GM19043 (cell line): ENCODE results near the gene PPME1.
"Not testable (repeated sequence)": the region's sequence is repeated elsewhere in the genome, so short reads cannot be mapped to it uniquely, and the experiment has no call there.

Source experiments
- ATAC-seq: cut with Tn5 transposase; IDR thresholded peaks from one replicate; pipeline ENCODE4 v1.9.1; 2021; ENCODE audit warnings: low read depth; ENCODE audit not compliant: unreplicated experiment

PPME1 gene, protein sequence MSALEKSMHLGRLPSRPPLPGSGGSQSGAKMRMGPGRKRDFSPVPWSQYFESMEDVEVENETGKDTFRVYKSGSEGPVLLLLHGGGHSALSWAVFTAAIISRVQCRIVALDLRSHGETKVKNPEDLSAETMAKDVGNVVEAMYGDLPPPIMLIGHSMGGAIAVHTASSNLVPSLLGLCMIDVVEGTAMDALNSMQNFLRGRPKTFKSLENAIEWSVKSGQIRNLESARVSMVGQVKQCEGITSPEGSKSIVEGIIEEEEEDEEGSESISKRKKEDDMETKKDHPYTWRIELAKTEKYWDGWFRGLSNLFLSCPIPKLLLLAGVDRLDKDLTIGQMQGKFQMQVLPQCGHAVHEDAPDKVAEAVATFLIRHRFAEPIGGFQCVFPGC

DNA sequence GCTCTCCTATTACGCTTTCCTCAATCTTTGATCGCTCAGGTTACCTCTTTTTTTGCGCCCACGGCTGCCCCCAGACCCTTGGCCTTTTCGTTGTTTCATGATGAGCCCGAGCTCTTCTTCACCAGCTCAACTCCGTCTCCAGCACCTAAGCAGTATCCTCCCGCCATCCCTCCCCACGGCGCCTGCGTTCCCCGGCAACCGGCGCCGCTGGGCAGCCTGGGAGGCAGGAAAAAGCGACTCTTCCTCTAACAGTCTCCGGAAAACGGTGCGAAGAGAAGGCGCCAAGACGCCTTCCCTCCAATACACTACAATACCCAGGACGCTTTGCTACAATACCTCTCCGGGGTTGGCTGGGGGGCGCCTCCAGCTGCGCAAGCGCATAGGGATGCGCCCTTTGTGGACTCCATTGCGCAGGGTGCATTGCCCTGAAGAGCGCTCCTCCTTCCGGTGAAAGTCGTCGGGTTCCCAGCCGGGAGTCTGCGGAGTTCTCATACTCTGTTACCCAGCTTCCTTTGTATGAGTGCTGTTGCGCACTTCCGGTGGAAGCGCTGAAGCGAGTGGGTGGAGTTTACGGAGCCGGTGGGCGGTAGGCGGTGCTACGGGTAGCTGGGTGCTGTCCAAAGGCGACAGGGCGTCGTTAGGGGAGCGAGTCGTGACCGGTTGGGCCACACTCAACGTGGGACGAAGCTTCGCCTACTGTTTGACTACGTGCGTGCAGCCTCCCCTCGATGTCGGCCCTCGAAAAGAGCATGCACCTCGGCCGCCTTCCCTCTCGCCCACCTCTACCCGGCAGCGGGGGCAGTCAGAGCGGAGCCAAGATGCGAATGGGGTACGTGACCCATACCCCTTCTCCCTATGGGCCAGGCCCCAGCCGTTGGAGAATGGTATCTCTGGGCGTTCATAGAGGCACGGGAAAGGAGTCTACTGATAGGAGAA lies at the start of gene PPME1, which contains the start of gene C2CD3:
Gene PPME1, plus strand, starts transcription at position 596 of the 936 bp plus-strand sequence. Its CDS starts 133 bp downstream, at position 729.
Gene C2CD3, minus strand, starts transcription at position 309 of the 936 bp plus-strand sequence. Its CDS starts 210 bp downstream, at position 99.
- ATAC-seq, result peak; percentile 93

DNA sequence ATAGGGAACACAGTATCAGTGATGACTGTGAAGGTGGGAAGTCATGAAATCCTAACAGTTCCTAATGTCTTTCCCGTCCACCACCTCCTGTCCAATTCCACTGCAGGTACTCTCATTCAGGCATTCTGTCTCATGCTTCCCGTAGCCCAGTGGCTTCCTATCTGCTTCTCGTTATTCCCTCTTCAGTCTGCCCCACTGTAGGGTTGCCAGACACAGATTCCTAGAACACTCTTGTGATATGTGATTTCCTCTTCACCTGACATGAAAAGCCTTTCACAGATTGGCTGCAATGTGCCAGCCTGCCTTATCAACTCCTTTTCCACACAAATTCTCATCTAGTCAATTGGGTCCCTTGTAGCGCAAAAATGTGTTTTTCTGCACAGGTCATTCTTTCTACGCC lies 49.3 kb upstream of the PPME1 start:
- no peak for ATAC-seq

DNA sequence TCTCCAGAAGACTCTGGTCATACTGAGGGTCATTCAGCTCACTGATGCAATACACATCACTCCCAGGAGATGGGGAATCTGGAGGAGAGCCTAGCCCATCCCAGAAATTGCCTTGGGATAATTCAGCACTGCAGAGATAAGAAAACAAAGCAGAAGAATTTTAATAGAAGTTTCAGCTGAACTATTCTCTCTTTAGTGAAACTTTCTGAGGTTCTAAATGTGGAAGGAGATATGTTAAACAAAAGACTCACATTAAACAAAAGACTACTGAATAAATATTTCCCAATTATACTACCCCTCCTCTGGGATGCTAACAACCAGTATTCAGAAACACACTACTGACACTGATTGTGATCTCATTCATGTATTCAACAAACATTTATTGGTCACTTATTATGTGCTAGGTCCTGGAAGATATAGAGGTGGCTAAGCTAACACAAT lies 48.1 kb upstream of the PPME1 start:
- ATAC-seq, result no peak

DNA sequence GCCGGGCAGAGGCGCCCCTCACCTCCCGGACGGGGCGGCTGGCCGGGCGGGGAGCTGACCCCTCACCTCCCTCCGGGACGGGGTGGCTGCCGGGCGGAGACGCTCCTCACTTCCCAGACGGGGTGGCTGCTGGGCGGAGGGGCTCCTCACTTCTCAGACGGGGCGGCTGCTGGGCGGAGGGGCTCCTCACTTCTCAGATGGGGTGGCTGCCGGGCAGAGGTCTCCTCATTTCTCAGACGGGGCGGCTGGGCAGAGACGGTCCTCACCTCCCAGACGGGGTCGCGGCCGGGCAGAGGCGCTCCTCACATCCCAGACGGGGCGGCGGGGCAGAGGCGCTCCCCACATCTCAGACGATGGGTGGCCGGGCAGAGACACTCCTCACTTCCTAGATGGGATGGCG lies 42.0 kb upstream of the PPME1 start:
- not testable (repeated sequence) for ATAC-seq

DNA sequence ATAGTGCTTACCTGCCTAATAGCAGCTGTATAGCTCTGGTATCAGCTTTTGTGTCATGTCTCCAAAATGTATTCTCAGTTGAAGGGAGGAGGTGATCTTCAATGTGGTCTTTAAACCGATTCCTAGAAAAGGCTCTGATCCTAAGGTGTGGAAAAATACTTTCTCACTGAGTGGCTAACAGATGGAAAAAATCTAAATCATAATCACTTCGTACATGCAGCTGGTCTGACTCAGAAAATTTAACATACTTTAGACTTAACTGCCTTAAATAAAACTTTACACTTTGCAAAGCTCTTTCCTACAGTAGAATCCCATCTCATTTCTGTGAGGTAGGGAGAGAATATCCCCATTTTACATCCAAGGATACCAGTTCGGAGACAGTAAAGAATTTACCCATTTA lies 38.3 kb upstream of the PPME1 start:
- ATAC-seq, result no peak

DNA sequence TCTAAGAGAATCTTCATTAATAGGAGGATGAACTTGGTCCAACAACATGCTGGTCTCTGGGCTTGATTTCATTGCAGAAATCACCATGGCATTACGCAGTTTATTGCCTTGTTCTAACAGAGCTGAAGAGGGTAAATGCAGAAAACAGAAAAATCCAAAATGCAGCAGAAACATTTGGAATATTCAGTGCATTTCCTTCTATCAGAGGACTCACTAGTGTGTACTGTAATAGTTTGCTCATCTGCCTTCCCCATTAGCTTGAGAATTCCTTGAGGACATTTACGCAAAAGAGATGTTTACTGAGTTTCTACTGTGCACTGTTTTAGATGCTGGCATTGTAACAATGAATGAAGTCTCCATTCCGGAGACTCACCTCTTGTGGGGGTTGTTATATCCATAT lies 37.7 kb upstream of the PPME1 start:
- ATAC-seq, result no peak

DNA sequence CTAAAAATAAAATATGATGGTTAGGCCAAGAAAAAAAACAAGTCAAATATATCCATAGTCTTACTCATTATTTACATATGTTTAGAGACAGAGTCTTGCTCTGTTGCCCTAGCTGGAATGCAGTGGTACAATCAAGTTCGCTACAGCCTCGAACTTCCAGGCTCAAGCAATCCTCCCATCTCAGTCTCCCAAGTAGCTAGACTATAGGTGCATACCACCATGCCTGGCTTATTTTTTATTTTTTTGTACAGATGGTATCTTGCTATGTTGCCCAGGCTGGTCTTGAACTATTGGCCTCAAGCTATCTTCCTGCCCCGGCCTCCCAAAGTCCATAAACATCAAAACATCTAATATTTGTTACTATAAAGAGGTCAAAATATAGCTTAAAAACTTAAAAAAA lies 36.4 kb upstream of the PPME1 start:
- ATAC-seq, result no peak

DNA sequence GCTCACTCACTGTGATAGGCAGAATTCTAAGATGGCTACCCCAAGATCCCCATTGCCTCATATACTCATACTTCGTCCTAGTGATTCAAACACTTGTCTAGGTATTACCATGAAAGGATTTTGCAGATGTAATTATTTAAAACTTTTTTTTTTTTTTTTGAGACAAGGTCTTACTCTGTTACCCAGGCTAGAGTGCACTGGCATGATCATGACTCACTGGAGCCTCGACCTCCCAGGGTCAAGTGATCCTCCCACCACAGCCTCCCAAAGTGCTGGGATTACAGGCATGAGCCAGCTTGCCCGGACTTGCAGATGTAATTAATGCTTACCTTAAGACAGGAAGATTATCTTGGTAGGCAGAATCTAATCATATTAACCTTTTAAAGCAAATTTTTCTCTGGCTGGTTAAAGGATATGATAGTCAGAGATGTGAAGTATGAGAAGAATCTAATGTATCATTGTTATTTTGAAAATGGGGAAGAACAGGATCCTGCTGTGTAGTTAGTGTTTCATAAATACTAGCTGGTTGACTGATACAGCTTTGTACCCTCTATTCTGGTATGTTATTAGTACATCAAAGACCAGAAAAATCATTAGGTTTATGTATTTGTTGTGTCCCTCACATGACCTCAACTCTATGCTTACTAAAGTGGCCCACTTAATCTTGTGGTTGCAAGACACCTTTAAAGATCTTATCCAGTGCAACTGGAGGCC lies 35.8 kb upstream of the PPME1 start:
- ATAC-seq, result no peak

DNA sequence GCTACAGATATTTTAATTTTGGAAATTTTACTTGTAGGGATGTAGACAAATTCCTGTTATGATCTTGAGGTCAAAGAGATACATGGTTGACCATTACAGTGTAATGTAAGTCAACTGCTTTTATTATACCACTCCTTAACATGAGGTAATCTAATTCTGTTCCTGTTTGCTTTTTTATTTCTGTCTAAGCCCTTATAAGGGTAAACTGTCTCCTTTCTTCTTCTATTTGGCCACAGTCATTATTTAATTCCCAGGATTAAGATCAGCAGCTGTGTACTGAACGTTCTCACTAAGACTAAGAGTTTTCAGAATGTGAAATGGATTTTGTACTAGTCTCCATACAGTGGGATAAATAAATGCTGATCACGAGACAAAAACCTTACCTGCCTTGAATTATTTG lies 33.1 kb upstream of the PPME1 start:
- ATAC-seq, result no peak

DNA sequence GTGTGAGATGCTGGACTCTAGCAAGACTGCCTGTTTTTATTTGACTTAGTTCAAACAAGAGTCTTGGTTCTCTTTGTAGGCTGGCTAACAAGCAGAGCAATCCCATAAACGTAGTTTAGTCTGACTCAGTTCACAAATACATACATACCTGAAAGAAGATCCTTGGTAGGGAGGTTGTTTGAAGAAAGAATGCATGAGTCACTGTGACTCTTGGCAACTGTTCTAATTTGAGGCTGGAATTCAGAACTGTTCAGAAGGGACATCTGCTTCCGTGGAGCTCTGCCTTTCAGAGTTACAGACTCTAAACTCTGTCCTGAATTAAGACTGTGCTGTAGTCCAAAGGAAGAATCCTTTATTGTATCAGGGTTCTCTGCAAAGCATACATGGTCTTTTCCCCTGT lies 32.5 kb upstream of the PPME1 start:
- no peak for ATAC-seq

DNA sequence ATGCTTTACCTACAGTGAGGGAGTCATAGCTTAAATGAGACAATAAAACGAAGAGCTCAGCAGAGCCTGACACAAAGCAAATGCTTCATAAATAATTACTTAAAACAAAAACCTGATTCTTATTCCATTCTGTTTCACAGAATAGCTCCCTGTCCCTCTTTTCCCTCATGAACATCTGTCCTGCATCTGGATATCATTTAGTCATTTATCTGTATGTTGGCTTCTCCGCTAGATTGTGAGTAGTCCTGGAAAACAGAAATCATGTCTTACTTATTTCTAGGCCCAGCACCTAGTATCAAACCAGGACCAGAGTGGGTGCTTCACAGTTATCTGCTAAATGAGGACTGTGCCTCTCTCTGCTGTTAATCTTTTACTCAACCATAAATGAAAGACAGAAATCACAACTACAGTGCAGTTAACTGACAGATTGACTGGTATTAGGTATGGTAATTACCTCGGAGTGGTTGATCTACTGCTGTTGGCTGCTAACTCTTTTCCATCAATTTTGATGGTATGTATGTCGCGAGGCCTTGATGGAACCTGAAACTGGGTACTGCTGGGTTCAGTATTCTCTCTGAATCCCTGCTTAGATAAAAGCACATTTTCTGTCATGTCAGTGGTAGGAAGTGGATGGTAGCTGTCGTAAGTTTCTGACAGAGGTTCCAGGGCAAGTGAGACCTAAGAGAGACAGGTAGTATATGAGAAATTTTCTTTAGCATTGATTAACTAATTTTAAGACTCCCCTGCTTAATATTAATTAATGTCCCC lies 31.8 kb upstream of the PPME1 start:
- no peak for ATAC-seq

DNA sequence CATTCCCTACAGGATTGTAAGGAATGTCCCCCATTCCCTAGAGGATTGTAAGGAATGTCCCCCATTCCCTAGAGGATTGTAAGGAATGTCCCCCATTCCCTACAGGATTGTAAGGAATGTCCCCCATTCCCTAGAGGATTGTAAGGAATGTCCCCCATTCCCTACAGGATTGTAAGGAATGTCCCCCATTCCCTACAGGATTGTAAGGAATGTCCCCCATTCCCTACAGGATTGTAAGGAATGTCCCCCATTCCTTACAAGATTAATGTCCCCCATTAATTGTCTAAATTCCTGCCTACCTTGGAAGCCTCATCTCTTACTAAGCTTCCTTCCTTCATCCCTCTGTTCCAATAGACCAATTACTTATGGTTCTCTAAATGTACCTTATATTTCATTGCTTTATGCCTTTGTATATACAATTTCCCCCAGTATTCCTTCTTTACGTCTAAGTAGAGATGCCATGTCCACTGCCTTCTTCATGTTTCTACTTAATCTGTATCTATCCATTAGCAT lies 31.1 kb upstream of the PPME1 start:
- not testable (repeated sequence) for ATAC-seq

DNA sequence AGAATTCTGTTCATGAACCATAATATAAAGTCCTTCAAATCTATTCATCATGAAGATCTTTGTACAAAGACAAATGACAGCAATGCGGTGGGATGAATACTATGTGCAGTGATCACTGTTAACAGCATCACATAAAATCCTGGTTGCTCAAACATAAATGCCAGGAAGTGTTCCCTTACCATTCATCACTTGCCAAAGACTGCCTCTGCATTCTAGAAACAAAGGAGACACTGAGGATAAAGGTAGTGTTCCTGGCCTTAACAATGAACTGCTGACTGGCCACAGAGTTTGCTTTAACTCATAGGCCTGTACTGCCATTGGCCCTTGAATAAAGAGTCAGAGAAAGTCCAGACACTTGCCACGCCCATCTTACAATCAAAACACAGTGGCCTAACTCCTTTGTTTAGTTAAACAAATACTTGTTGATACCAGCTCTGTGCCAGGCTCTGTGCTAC lies 29.8 kb upstream of the PPME1 start:
- no peak for ATAC-seq

DNA sequence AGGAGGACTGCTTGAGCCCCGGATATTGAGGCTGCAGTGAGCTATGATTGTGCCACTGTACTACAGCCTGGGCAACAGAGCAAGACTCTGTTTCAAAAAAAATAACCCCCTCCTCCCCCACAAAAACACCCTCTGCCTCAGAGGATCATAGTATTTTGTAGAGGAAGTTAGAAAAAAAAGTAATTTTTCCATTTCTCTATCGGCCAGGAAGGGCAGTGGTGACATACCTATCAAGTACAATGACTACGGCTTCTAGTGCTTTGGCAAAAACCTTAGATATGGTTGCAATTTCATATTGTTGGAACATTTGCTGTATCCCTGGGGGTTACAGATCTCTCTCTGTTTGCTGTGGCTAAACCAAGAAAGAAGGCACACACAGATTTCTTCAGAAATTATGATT lies 29.2 kb upstream of the PPME1 start:
- ATAC-seq, result no peak

DNA sequence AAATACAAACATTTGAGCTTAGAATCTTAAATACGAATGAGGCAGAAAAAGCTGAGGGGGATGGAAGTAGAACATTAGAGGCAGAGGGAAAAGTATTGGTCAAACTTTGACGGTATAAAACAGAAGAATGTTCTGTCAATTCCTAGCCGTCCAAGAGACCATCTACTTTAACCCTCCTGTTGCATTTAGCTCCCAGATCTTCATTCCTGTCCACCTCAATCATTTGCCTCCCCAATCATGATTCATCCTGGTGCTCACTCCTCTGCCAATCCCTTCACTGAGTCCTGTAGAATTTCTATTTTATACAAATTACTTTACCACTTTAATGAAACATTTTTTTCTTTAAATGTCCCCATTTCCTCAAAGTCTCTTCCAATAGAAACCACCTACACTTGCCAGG lies 28.5 kb upstream of the PPME1 start:
- ATAC-seq, result no peak

DNA sequence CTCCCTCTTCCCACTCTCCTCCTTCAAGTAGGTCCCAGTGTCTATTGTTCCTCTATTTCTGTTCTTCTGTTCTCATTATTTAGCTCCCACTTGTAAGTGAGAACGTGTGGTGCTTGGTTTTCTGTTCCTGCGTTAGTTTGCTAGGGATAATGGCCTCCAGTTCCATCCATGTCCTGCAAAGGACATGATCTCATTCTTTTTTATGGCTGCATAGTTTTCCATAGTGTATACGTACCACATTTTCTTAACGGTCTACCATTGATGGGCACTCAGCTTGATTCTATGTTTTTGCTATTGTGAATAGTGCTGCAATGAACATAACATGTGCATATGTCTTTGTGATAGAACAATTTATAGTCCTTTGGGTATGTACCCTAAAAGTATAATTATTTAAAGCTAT lies 26.5 kb upstream of the PPME1 start:
- no peak for ATAC-seq

DNA sequence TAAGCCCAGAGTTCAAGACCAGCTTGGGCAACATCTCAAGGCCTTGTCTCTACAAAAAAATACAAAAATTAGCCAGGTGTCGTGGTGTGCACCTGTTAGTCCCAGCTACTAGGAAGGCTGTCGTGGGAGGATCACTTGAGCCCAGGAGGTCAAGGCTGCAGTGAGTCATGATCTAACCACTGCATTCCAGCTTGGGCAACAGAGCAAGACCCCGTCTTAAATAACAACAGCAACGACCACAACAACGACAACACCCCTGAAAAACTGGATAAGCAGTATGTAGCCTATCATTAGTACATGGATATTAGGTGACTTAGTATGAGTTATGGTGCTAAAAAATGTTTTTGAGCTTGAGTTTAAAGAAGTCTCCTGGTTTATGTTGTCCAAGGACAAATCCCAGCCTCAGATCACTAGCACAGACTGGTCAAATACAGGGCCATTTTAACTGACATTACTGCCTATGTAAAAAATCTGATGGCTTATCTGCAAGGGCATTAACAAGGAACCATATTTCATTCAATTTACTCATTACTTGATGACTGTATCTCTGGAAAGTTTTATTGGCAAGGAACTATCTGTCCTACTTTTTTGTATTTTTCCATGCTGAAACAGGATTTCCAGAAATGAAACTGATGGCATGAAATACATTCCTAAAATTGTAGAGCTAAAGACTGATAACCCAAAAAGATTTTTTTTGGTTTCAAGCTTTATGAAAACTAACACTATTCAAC lies 23.7 kb upstream of the PPME1 start:
- no peak for ATAC-seq

DNA sequence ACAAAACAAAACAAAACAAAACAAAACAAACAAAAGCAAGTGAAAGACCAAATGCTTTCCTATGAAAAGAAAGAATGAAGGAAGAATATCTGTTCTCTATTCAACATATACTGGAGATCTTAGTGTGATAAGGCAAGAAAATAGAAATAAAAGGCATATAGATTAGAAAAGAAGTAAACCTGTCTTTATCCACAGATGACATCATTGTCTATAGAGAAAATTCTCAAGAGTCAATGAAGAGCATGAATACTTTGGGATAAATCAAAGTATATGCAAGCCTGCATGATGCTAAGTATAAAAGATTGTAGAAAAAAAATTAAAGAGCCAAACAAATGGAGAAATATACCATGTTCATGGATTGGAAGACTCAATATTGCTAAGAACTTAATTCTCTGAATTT lies 17.9 kb upstream of the PPME1 start:
- ATAC-seq, result no peak

DNA sequence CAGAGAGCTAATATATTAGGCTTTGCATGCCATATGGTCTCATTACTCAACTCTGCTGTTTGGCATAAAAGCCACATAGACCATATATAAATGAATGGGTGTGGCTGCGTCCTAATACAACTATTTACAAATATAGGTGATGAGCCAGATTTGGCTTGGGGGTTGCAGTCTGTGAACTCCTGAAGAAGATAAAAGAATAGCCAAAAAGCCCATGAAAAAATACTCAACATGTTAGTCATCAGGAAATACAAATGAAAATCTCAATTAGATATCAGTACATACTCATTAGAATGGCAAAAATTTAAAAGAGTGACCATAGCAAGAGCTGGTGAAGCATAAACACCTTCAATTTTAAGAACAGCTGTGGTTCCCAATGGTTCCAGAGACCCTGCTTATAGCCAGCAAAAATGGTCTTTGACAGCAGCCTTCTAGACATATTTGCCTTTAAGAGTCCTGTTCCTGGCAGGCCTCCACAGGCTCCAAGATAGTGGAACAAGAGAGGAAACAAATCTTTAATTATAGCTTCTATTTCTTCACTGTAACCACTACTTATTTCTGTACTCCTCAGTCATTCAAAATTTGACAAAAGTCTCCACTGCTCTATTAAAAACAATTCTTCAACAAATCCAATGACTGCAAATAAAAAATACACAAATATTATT lies 16.3 kb upstream of the PPME1 start:
- no peak for ATAC-seq
